ENCODE results near the gene BRI3BP.

DNA sequence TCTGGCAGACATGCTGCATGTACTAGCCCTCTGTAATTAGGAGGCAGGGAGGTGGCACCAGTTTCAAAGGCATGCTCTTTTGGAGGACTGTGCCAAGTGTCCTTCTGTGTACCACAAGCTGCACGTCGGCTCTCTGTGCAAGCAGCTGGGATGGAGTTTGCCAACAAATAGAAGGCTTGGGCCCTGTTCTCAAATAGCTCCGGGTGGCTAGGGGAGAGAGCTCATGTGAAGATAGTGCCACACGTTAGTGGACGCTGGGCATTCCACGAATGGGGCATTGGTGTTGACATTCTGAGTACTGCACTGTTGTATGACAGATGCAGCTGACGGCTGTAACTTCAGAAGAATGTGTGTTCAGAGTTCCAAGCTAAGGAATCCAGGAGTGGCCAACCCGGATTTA, 76.2 kb downstream of the BRI3BP start:
- TF ChIP-seq, protein P1, sequence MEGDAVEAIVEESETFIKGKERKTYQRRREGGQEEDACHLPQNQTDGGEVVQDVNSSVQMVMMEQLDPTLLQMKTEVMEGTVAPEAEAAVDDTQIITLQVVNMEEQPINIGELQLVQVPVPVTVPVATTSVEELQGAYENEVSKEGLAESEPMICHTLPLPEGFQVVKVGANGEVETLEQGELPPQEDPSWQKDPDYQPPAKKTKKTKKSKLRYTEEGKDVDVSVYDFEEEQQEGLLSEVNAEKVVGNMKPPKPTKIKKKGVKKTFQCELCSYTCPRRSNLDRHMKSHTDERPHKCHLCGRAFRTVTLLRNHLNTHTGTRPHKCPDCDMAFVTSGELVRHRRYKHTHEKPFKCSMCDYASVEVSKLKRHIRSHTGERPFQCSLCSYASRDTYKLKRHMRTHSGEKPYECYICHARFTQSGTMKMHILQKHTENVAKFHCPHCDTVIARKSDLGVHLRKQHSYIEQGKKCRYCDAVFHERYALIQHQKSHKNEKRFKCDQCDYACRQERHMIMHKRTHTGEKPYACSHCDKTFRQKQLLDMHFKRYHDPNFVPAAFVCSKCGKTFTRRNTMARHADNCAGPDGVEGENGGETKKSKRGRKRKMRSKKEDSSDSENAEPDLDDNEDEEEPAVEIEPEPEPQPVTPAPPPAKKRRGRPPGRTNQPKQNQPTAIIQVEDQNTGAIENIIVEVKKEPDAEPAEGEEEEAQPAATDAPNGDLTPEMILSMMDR (IDR thresholded peaks at IDR 0.05; ENCODE audit: low read depth, low read length) = no peak
- TF ChIP-seq POLR2A (IDR thresholded peaks at IDR 0.05; ENCODE audit: extremely low read depth, insufficient read length) = no peak
- TF ChIP-seq, protein P2, sequence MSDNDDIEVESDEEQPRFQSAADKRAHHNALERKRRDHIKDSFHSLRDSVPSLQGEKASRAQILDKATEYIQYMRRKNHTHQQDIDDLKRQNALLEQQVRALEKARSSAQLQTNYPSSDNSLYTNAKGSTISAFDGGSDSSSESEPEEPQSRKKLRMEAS (IDR thresholded peaks at IDR 0.05; ENCODE audit: low read depth, low read length) = no peak
- no peak for TF ChIP-seq MYC (IDR thresholded peaks at IDR 0.05; ENCODE audit: low read depth, low read length)

All from NB4 (cell line).